Large intestine (tissue), 3 donors: ENCODE results near the gene RAD51B. TPM values are rescaled to one million over a fixed set of nuclear protein-coding genes. Genes with fewer than 3 reads are reported as not detected.
A peak's percentile ranks its signal among the peaks of the same experiment; 100 is the strongest.

Source experiments
- DNase-seq, 2 donors: peaks; one replicate each; pipeline versions ENCODE4 v3.0.0 to v3.0.0-alpha.2; 2013
- H3K27ac ChIP-seq: one replicate; pipeline ENCODE4 v1.5.1; 2013; ENCODE audit warnings: low read length
- H3K27me3 ChIP-seq: 2 replicates; pipeline ENCODE4 v1.6.1; 2013; ENCODE audit warnings: low read length; ENCODE audit not compliant: control insufficient read depth, insufficient read depth
- H3K36me3 ChIP-seq: 2 replicates; pipeline ENCODE4 v1.6.1; 2013; ENCODE audit warnings: low read length; ENCODE audit not compliant: control insufficient read depth, insufficient read depth
- H3K4me1 ChIP-seq: one replicate; pipeline ENCODE4 v1.6.1; 2013; ENCODE audit warnings: low read length; ENCODE audit not compliant: control insufficient read depth, insufficient read depth
- H3K4me3 ChIP-seq: one replicate; pipeline ENCODE4 v1.5.1; 2013; ENCODE audit warnings: low read length
- H3K9me3 ChIP-seq: one replicate; pipeline ENCODE4 v1.6.1; 2013; ENCODE audit warnings: mild to moderate bottlenecking, low read depth, low read length, moderate library complexity; ENCODE audit not compliant: control insufficient read depth
- WGBS: methylation state at CpG from one replicate; pipeline ENCODE4 v1.1.5; 2013; ENCODE audit warnings: low lambda C conversion rate; ENCODE audit not compliant: insufficient coverage; 5-methylcytosine and 5-hydroxymethylcytosine counted together
- polyA plus RNA-seq: library from polyadenylated mRNA; unstranded; fragments of 120-200 nt; gene quantifications from one replicate; pipeline ENCODE4 v1.2.1, GENCODE V29; 2013

RAD51B gene
- polyA plus RNA-seq, 1 donor: 6.4 TPM

GRCh38 chr14:68459480-68460136 lies 640.0 kb downstream of the RAD51B start:
- WGBS: 100% methylated on average over 1 of the region's 5 CpGs
- no peak overlapping the region for H3K4me3 ChIP-seq
- no peaks in the 10 kb centered on the region for H3K9me3 ChIP-seq
- H3K36me3 ChIP-seq: no peaks in the 10 kb centered on the region
- peak overlapping the region; percentile 17 for H3K27ac ChIP-seq
- no peaks in the 10 kb centered on the region for H3K27me3 ChIP-seq
- H3K4me1 ChIP-seq: no peaks in the 10 kb centered on the region
- DNase-seq: no peak

GRCh38 chr14:68460541-68460940 lies 641.0 kb downstream of the RAD51B start:
- Histone ChIP-seq H3K4me1 (no peaks in the 10 kb centered on the region), H3K27ac (no peak overlapping the region), H3K9me3 (no peaks in the 10 kb centered on the region), H3K36me3 (no peaks in the 10 kb centered on the region), H3K4me3 (no peak overlapping the region), H3K27me3 (no peaks in the 10 kb centered on the region)
- WGBS: no CpG with 5 or more reads among the region's 1 CpG
- DNase-seq: no peak

GRCh38 chr14:68461086-68461485 lies 641.5 kb downstream of the RAD51B start:
- Histone ChIP-seq H3K27me3 (no peaks in the 10 kb centered on the region), H3K36me3 (no peaks in the 10 kb centered on the region), H3K27ac (no peak overlapping the region), H3K9me3 (no peaks in the 10 kb centered on the region), H3K4me3 (no peak overlapping the region), H3K4me1 (no peaks in the 10 kb centered on the region)
- WGBS: no CpG with 5 or more reads among the region's 4 CpGs
- DNase-seq: no peak

- no CpG with 5 or more reads among the region's 1 CpG for WGBS
- Histone ChIP-seq H3K9me3 (no peaks in the 10 kb centered on the region), H3K27me3 (no peaks in the 10 kb centered on the region), H3K36me3 (no peaks in the 10 kb centered on the region), H3K4me3 (no peak overlapping the region), H3K27ac (no peak overlapping the region), H3K4me1 (no peaks in the 10 kb centered on the region)
- DNase-seq: no peak
Measured at GRCh38 chr14:68462683-68463082, 643.1 kb downstream of the RAD51B start.

- Histone ChIP-seq H3K27ac (no peak overlapping the region), H3K27me3 (no peaks in the 10 kb centered on the region), H3K9me3 (no peaks in the 10 kb centered on the region), H3K36me3 (no peaks in the 10 kb centered on the region), H3K4me3 (no peak overlapping the region), H3K4me1 (peaks cover 2% of the 10 kb centered on the region)
- DNase-seq: no peak
Measured at GRCh38 chr14:68463299-68463698, 643.7 kb downstream of the RAD51B start.

- Histone ChIP-seq H3K4me3 (no peak overlapping the region), H3K27me3 (no peaks in the 10 kb centered on the region), H3K27ac (no peak overlapping the region), H3K4me1 (peaks cover 8% of the 10 kb centered on the region), H3K9me3 (no peaks in the 10 kb centered on the region), H3K36me3 (no peaks in the 10 kb centered on the region)
- DNase-seq: no peak
Measured at GRCh38 chr14:68463705-68464374, 644.3 kb downstream of the RAD51B start.

GRCh38 chr14:68464711-68465110 lies 645.1 kb downstream of the RAD51B start:
- Histone ChIP-seq H3K36me3 (no peaks in the 10 kb centered on the region), H3K27ac (no peak overlapping the region), H3K4me1 (peaks cover 17% of the 10 kb centered on the region), H3K27me3 (no peaks in the 10 kb centered on the region), H3K4me3 (no peak overlapping the region), H3K9me3 (no peaks in the 10 kb centered on the region)
- WGBS: no CpG with 5 or more reads among the region's 2 CpGs
- no peak for DNase-seq

- no peak for DNase-seq
- no peaks in the 10 kb centered on the region for H3K36me3 ChIP-seq
- H3K27me3 ChIP-seq: no peaks in the 10 kb centered on the region
- no CpG with 5 or more reads among the region's 3 CpGs for WGBS
- peaks cover 22% of the 10 kb centered on the region for H3K4me1 ChIP-seq
- no peak overlapping the region for H3K27ac ChIP-seq
- H3K9me3 ChIP-seq: no peaks in the 10 kb centered on the region
- H3K4me3 ChIP-seq: no peak overlapping the region
Measured at GRCh38 chr14:68466491-68466977, 647.0 kb downstream of the RAD51B start.

GRCh38 chr14:68467425-68467824 lies 647.8 kb downstream of the RAD51B start:
- no peak for DNase-seq
- no peaks in the 10 kb centered on the region for H3K36me3 ChIP-seq
- peaks cover 22% of the 10 kb centered on the region for H3K4me1 ChIP-seq
- H3K27me3 ChIP-seq: no peaks in the 10 kb centered on the region
- WGBS: 100% methylated on average over 2 of the region's 4 CpGs
- no peak overlapping the region for H3K27ac ChIP-seq
- H3K4me3 ChIP-seq: no peak overlapping the region
- H3K9me3 ChIP-seq: no peaks in the 10 kb centered on the region

- H3K4me1 ChIP-seq: peaks cover 25% of the 10 kb centered on the region
Measured at GRCh38 chr14:68468437-68469207, 649.0 kb downstream of the RAD51B start.

More at GRCh38 chr14:68468437-68469207, 649.0 kb downstream of the RAD51B start:
- H3K9me3 ChIP-seq: no peaks in the 10 kb centered on the region
- H3K27me3 ChIP-seq: no peaks in the 10 kb centered on the region
- H3K27ac ChIP-seq: peak overlapping the region; percentile 68
- no CpG with 5 or more reads among the region's 5 CpGs for WGBS
- no peaks in the 10 kb centered on the region for H3K36me3 ChIP-seq
- peak; percentile 77 to 89 for DNase-seq
- no peak overlapping the region for H3K4me3 ChIP-seq
